Stimulated activated CD8-positive, alpha-beta memory T cell treated with anti-CD3 and anti-CD28 coated beads, Interleukin-15, amount 100 ng/mL, for 24 hours (primary cell): ENCODE measurements around the gene AMH.
"Not testable (repeated sequence)": the region's sequence is repeated elsewhere in the genome, so short reads cannot be mapped to it uniquely, and the experiment has no call there.

Source experiments
- DNase-seq: peaks from one replicate; pipeline ENCODE4 v3.0.0-alpha.2; 2020; ENCODE audit warnings: low read depth

The AMH gene

DNA sequence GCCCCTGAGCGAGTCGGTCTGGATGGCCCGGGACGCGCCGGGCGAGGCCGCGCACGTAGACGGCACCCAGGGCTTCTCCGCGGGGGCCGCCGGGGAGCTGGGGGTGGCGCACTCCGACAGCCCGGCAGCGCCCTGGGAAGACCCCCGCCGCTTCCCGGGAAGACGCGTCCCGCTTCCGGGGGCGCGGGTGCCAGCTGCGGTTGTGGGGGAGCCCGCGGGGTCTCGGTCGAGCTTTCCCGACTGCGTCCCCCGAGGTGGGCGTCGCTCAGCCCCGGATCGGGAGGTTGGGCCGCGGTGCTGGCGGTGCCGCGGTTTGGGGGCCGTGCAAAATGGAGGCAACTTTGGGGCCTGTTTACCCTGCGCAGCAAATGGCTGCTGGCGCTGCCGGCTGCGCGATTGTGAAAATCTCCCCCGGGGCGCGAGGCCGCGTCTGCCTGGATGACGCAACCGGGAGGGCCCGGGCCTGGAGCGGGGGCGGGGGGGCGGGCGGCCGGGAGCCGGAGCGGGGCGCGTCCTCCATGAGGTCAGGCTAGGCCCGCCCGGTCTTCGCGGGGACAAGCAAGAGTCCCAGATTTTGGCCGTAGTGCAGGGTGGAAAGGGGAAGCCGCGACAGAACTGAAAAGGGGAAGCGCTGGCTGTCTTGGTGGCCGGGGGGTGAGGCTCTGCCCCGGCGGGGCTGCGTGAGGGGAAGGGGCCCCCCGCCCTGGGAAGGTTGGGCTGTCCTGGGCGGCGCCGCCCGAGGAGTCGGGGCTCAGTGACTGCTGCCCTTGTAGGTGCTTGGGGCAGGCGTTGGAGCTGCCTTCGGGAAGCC, 21.5 kb downstream of the AMH start:
- DNase-seq: peak; percentile 53

DNA sequence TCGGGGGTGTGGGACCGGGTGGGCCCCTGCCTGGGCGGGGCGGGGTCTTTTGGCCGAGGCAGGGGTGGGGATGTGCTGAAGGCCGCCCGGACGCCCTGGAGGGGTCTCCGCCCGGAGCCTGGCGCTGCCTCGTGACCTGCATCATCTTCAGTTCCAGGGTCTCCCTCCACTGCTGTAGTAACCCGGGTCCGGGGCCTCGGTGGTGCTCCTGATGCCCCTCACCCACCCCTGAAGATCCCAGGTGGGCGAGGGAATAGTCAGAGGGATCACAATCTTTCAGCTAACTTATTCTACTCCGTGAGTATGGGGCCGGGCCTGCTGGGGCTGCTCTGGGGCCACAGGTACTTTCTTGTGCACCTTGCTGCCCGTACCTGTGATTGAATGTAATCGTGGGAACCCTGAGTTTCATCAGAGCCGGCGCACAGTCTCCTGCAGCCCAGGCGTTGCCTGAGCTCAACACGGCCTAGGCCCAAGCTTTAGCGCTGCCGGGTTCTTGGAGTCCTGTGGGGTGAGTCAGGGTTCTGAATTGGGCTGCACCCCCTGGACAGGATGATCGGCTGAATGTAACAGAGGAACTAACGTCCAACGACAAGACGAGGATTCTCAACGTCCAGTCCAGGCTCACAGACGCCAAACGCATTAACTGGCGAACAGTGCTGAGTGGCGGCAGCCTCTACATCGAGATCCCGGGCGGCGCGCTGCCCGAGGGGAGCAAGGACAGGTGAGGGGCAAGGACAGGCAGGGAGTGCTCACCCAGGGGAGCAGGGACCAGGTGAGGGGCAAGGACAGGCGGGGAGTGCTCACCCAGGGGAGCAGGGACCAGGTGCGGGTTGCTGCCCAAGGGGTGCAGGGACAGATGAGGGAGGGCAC, 22.3 kb downstream of the AMH start:
- no peak for DNase-seq

DNA sequence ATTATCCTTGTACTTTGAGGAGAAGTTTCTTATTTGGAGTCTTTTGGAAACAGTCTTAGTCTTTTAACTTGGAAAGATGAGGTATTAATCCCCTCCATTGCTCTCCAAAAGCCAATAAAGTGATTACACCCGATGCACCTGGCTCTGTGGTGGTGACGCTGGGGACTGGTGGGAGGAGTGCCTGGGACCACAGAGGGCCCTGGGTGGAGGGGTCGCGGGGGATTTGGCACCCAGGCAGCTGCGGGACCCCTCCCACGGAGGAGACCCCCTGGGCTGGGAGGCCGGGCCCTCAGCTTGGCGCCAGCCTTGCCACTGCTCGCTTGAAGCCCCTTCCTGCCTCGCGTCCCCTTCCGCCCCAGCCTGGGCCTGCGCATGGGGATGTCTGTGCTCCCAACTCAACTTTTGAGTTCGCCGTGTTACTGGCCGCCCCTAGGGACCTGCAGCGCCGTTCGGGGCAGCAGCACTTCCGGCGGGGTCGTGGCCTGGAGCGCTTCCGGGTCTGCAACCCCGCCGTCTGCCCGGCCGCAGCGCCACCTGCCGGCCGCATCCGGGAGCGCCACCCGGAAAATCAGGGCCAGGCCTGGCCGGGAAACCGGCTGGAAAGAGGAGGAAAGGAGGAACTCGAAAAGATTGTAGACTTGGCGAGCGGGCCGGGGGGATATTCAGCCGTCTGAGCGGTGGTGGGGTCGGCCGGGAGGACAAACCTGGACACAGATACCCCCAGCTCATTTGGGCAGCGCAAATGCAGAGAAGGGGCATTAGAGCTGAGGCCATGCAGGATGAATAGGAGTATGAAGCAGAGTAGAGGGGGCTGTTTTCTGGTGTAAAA, 24.4 kb downstream of the AMH start:
- peak; percentile 63 for DNase-seq

DNA sequence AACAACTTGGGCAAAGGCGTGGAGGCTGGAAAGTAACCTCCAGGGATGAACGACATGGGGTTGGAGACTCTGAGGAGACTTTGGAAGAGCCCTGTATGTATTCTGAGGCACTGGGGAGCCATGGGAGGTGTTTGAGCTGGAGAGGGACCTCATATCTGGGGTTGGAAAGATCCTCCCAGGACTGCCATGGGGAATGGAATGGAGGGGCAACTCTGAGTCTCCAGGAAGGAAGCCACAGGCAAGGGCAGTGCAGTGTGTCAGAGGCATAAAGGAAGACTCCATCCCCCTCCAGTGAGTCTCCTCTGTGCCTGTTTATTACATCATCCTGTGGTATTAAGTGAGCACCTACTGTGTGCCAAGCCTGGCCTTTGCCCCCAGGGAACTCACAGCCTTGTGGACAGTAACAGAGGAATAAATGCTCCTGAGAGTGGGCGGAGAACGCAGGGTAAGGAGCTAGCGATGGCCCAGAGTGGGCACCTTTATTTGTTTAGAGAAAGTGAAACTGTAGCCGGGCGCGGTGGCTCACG, 25.1 kb downstream of the AMH start:
- no peak for DNase-seq

DNA sequence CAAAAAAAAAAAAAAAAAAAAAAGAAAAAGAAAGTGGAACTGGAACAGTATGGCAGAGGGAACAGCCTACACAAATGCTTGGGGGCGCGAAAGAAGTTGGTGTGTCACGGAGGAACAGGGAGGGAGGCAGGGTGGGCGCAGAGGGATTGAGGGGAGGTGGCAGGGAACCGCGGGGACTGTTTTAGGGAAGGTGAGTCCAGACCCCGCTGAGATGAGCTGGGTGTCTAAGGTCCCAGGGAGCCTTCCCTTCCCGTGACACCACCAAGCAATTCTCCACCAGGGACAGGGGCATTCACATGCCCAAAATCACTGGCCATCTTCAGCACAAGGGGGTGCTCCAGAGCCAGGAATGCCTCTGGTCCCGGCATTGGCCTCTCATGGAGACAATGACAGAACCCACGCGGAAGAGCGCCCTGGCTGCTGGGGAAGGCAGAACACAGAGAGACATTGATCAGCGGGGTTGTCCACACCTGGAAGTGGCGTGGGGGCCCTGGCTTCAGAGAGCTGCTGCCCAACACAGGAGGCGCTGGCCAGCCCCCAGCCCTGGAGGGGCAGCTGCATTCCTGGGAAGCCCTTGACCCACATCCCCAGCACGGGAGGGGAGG, 25.9 kb downstream of the AMH start:
- DNase-seq: no peak

DNA sequence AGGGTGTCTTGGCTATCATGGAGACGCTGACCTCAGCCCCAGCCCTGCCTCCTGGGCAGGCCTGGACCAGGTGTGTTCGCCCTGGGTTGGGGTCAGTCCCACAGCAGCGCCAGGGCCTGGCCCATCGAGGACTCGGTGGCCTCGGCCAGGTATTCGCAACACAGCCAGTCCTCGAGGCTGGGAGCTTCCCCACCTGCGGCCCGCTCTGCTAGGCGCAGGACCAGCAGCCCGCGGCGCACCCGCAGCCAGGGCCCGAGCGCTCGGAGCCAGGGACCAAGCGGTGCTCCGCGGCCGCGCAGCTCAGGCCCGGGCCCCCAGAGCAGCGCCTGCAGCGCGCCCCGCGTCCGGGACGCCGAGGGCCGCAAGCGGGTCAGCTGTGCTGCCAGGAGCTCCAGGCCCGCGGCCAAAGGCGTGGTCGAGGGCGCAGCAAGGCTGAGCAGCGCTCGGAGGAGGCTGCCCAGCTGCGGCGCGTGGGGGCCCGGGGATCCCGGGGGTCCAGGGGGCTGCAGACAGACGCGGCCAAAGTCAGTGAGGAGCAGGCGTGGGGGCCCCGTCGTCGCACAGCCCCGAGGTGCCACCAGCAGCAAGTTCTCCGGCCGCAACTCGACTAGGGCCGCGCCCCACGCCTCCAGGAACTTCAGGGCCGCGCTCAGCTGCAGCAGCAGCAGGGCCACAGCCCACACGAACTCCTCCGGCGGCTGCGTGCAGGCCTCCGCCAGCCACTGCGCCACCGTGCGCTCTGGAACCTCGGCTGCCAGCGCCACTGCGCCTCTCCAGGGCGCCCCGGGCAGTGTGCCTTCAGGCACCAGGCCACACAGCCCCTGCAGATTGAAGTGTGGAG, 26.7 kb downstream of the AMH start:
- no peak for DNase-seq

DNA sequence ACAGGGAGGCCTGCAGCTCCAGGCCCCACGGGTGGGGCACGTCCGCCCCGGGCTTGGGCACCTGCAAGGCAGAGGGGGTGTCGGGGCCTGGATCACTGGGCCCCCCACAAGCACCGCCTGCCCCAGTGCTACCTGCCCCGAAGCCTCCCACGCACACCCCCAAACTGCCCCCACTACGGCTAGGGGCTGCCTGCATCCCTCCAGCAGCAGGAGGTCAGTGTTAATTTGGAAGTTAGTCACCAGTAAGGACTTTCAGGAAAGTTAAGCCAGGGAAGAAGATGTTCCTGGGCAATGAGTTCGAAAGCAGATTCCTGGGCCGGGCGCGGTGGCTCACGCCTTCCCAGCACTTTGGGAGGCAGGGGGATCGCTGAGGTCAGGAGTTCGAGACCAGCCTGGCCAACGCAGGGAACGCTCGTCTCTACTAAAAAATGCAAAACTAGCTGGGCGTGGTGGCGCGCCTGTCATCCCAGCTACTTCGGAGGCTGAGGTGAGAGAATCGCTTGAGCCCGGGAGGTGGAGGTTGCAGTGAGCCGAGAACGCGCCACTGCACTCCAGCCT, 27.4 kb downstream of the AMH start:
- DNase-seq: no peak

DNA sequence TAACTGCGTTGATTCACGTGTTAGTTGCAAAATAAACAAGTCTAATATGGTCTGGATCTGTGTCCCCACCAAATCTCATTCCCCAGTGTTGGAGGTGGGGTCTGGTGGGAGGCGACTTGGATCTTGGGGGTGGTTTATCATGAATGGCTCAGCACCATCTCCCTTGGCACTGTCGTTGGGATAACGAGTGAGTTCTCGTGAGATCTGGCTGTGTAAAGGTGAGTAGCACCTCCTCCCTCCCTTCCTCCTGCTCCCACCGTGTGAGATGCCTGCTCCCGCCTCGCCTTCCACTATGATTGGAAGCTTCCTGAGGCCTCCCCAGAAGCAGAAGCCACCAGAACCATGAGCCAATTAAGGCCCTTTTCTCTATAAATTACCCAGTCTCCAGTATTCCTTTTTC, 28.0 kb downstream of the AMH start:
- DNase-seq: no peak

DNA sequence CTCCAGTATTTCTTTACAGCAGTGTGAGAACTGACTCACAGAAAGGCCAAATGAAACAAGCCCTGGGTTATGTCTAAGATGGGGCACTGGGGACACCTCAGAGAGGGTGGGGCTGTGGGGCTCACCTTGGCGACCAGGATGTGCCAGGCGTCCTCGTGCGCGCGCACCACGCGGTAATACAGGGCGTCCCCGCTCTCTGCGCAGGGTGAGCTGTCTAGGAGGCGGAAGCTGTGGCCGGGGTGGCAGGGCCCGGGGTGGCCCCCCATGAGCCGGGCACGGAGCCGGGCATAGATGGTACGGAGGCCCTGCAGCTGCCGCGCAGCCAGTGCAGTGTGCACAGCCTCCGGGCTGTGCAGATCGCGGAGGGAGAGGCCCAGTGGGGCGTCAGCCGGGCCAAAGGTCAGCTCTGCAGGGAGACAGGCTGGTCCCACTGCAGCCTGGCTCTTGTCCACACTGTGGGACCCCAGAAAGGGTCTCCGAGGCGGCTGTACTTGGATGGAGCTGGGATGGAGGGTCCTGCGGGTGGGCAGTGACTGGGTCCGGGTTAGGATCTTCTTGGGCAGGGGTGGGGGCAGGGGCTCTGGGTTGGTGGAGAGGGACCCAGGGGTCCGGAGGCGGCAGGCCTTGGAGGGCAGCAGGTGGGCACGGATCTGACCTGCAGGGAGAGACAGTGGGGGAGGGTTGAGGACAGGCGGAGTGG, 29.5 kb downstream of the AMH start:
- DNase-seq: no peak

DNA sequence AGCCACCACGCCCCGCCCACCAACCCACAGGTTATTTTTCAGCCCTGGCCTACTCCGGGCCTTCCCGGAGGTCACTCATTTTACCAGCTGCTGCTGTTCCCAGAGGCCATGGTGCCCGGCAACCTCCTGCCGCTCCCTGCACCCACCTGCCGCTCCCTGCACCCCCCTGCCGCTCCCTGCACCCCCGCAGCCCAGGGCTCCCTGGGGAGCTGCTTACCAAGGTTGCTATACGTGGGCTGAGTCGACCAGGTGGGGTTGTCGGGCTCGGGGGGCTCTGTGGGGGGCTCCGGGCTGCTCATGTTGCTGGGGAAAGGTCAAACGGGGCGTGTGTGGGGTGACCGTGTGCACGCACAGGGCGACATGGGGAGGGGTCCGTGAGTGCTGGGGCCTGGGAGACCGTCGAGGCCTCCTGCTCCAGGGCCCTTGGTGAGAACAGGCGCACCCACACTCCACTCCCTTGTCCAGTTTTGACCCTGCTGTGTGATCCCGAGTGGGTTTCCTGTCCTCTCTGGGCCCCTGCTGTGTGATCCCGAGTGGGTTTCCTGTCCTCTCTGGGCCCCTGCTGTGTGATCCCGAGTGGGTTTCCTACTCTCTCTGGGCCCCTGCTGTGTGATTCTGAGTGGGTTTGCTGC, 31.6 kb downstream of the AMH start:
- no peak for DNase-seq

DNA sequence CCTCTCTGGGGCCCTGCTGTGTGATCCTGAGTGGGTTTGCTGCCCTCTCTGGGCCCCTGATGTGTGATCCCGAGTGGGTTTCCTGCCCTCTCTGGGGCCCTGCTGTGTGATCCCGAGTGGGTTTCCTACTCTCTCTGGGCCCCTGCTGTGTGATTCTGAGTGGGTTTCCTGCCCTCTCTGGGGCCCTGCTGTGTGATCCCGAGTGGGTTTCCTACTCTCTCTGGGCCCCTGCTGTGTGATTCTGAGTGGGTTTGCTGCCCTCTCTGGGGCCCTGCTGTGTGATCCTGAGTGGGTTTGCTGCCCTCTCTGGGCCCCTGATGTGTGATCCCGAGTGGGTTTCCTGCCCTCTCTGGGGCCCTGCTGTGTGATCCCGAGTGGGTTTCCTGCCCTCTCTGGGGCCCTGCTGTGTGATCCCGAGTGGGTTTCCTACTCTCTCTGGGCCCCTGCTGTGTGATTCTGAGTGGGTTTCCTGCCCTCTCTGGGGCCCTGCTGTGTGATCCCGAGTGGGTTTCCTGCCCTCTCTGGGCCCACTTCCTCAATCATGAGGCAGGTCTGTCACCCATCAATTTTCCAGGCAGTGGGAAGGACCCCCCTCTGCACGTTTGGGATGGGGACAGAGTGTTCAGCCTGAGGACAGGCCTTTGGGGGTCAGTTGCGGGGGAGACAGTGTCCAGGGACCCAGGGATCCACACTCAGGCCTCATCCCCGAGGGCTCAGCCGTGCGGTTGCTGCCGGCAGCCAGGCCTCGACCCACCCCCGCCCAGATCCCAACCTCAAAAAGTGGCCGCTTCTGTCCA, 32.3 kb downstream of the AMH start:
- not testable (repeated sequence) for DNase-seq

DNA sequence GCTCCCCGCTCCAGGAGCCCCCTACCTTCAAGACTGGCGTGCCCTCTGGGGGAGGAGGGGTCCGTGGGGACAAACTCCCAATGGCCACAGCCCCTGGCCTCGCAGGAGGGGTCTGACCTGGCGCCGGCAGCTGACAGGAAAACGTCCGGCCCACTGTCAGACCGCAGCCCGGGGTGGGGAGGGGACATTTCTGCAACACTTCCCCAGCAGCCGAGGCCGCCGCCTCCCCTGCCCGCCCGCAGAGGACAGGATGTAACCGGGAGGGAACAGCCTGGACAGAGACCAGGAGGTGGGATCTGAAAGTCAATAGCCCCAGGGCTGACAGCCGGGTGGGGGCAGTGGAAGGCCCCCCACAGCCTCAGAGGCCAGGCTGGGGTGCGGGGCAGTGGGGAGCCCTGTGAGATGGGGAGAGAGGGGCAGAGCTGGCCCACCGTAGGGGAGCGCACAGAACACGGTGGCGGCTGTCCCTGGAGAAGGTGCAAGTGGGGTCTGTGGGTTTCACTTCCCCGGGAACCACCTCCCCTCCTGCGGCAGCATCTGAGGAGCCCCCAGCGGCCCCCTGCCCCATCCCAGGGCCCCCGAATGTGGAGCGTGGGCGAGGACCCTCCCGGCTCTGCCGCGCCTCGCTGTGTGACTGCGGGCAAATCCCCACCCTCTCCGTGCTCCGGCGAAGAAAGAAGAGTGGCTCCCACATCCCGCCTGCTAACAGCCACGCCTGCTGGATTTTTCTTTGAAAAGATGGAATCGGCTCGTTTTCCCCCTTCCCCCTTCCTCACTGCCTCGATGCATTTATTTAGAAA, 33.1 kb downstream of the AMH start, which contains the start of gene PEAK3:
PEAK3 (minus strand) TSS at position 114 of the 800 bp plus-strand sequence. CDS start 1,244 bp downstream, outside the sequence.
- no peak for DNase-seq

DNA sequence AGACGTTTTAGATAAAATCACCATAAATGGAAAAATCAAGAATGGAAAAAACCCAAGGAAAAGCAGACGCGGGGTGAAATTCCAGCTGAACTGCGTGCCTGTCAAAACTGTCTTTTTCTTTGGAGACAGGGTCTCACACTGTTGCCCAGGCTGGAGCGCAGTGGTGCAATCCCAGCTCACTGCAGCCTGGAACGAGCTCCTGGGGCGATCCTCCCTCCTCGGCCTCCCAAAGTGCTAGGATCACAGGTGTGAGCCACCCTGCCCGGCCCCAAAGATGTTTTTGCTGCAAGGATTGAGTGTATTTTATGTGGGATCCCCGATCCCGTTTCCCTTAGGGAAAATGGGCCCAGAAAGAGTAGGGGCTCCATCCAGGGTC, 33.7 kb downstream of the AMH start:
- DNase-seq: no peak

DNA sequence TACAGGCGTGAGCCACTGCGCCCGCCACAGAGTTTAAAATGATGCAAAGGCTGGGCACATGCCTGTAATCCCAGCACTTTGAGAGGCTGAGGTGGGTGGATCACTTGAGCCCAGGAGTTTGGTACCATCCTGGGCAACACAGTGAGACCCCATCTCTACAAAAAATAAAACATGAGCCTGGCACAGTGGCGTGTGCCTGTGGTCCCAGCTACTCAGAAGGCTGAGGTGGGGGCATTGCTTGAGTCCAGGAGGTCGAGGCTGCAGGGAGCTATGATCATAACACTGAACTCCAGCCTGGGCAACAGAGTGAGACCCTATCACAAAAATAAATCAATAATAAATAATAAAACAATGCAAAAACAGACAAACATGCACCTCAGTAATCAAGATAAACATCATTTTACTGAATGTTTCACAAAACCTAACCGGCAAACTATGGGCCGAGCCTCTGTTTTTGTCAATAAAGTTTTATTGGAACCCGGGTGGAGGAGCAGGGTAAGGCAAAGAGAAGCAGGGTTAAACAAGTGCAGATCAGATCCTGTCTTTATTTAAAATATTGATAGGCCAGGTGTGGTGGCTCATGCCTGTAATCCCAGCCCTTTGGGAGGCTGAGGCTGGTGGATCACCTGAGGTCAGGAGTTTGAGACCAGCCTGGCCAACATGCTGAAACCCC, 34.8 kb downstream of the AMH start:
- no peak for DNase-seq

DNA sequence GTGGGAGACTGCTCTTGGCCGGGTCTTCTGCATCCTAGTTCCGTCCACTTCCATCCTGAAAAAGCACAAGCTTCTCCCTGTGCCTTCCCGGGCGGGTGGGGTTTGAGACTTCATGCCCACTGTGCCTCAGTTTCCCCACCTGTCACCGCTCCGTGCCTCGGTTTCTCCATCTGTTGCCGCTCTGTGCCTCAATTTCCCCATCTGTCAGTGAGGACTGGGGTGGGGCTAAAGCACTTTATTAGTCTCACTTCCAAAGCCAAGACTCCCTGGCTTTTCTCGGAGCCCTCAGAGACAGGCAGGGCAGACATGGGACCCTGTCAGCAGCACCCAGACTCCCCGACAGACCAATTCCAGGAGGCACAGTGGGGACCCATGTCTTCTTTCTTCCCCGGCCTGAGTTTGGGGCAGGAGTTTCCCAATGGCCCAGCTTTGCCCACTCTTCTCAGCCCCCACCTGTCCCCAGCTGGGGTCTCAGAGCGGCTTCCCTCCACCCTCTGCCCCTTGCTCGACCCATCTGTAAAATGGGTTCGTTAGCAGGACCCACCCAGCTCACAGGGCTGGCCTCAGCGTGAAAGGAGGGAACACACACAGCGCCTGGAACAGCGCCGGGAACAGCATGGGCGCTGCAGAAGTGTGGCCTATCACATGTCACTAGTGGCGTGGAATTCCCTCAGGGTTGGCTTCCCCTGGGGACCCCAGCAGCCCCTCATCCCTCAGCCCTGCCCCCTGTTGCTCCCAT, 37.4 kb downstream of the AMH start:
- no peak for DNase-seq
